NCI-H446 treated with DMSO at 0.1 percent for 48 hours (cell line): ENCODE results near the gene CADPS.
"Not testable (repeated sequence)": the region's sequence is repeated elsewhere in the genome, so short reads cannot be mapped to it uniquely, and the experiment has no call there.

Source experiments
- DNase-seq: peaks from one replicate; lab custom pipeline; 2025; lab: John Stamatoyannopoulos, UW

CADPS gene

GRCh38 chr3:62592408-62592807, 282.8 kb downstream of the CADPS start:
- DNase-seq = no peak

GRCh38 chr3:62589078-62589477, 286.1 kb downstream of the CADPS start:
- no peak for DNase-seq

GRCh38 chr3:62587579-62588031, 287.6 kb downstream of the CADPS start:
- peak; percentile 82 for DNase-seq

GRCh38 chr3:62587169-62587568, 288.0 kb downstream of the CADPS start:
- DNase-seq = peak; percentile 81

GRCh38 chr3:62586356-62586755, 288.9 kb downstream of the CADPS start:
- DNase-seq = no peak

GRCh38 chr3:62585861-62586260, 289.4 kb downstream of the CADPS start:
- no peak for DNase-seq

GRCh38 chr3:62584636-62585035, 290.6 kb downstream of the CADPS start:
- DNase-seq = no peak

- no peak for DNase-seq
These were observed 292.6 kb downstream of the CADPS start for GRCh38 chr3:62582495-62583172.

- DNase-seq = not testable (repeated sequence)
These were observed 294.7 kb downstream of the CADPS start for GRCh38 chr3:62580485-62580884.

GRCh38 chr3:62577153-62577552, 298.1 kb downstream of the CADPS start:
- no peak for DNase-seq

GRCh38 chr3:62574266-62574898, 300.8 kb downstream of the CADPS start:
- DNase-seq = no peak

- DNase-seq = peak; percentile 34
These were observed 303.3 kb downstream of the CADPS start for GRCh38 chr3:62571916-62572315.

- no peak for DNase-seq
These were observed 304.3 kb downstream of the CADPS start for GRCh38 chr3:62570888-62571287.

GRCh38 chr3:62569609-62570008, 305.6 kb downstream of the CADPS start:
- no peak for DNase-seq

- DNase-seq = peak; percentile 52
These were observed 307.9 kb downstream of the CADPS start for GRCh38 chr3:62567097-62568021.

GRCh38 chr3:62566022-62566557, 309.1 kb downstream of the CADPS start:
- DNase-seq = no peak

GRCh38 chr3:62562596-62562995, 312.6 kb downstream of the CADPS start:
- DNase-seq = no peak

GRCh38 chr3:62562017-62562416, 313.2 kb downstream of the CADPS start:
- DNase-seq = no peak

- DNase-seq = peak; percentile 28
These were observed 315.3 kb downstream of the CADPS start for GRCh38 chr3:62559831-62560445.

- no peak for DNase-seq
These were observed 316.6 kb downstream of the CADPS start for GRCh38 chr3:62558549-62559112.

GRCh38 chr3:62557983-62558382, 317.2 kb downstream of the CADPS start:
- DNase-seq = no peak

- no peak for DNase-seq
These were observed 317.8 kb downstream of the CADPS start for GRCh38 chr3:62557450-62557849.
